ENCODE results near the gene TUBB3. TPM values are rescaled to one million over a fixed set of nuclear protein-coding genes. Genes with fewer than 3 reads are reported as not detected.

TUBB3 gene
- total RNA-seq, 1 donor from 2014 or later, result 201 TPM

GRCh38 chr16:89954462-89954861, 31.3 kb downstream of the TUBB3 start:
- no peaks in the 10 kb centered on the region for H3K4me1 Mint-ChIP-seq (ENCODE audit: low read depth)
- no peak for TF ChIP-seq CTCF (IDR thresholded peaks at IDR 0.05; ENCODE audit: unreplicated experiment)
- H3K4me3 Mint-ChIP-seq (ENCODE audit: low read depth), result no peak overlapping the region
- no peaks in the 10 kb centered on the region for H3K9me3 Mint-ChIP-seq (ENCODE audit: low read depth)
- no peak overlapping the region for H3K27ac Mint-ChIP-seq
- H3K36me3 Mint-ChIP-seq (ENCODE audit: insufficient read depth), result peaks cover 8% of the 10 kb centered on the region
- no peaks in the 10 kb centered on the region for H3K27me3 Mint-ChIP-seq
- DNase-seq (ENCODE audit: low spot score, unreplicated experiment), result no peak

- Mint-ChIP-seq H3K36me3 (ENCODE audit: insufficient read depth) (peaks cover 8% of the 10 kb centered on the region), H3K4me3 (ENCODE audit: low read depth) (no peak overlapping the region), H3K9me3 (ENCODE audit: low read depth) (no peaks in the 10 kb centered on the region), H3K4me1 (ENCODE audit: low read depth) (no peaks in the 10 kb centered on the region), H3K27ac (no peak overlapping the region), H3K27me3 (no peaks in the 10 kb centered on the region)
- TF ChIP-seq CTCF (IDR thresholded peaks at IDR 0.05; ENCODE audit: unreplicated experiment), result no peak
- no peak for DNase-seq (ENCODE audit: low spot score, unreplicated experiment)
Observed at GRCh38 chr16:89955001-89955685, 32.0 kb downstream of the TUBB3 start.

GRCh38 chr16:89956505-89957215, 33.5 kb downstream of the TUBB3 start:
- Mint-ChIP-seq H3K9me3 (ENCODE audit: low read depth) (no peaks in the 10 kb centered on the region), H3K36me3 (ENCODE audit: insufficient read depth) (peaks cover 9% of the 10 kb centered on the region), H3K27me3 (no peaks in the 10 kb centered on the region), H3K4me1 (ENCODE audit: low read depth) (no peaks in the 10 kb centered on the region), H3K27ac (no peak overlapping the region), H3K4me3 (ENCODE audit: low read depth) (no peak overlapping the region)
- no peak for DNase-seq (ENCODE audit: low spot score, unreplicated experiment)
- no peak for TF ChIP-seq CTCF (IDR thresholded peaks at IDR 0.05; ENCODE audit: unreplicated experiment)

GRCh38 chr16:89957216-89957785, 34.2 kb downstream of the TUBB3 start:
- H3K4me1 Mint-ChIP-seq (ENCODE audit: low read depth), result no peaks in the 10 kb centered on the region
- no peaks in the 10 kb centered on the region for H3K9me3 Mint-ChIP-seq (ENCODE audit: low read depth)
- no peaks in the 10 kb centered on the region for H3K27me3 Mint-ChIP-seq
- H3K4me3 Mint-ChIP-seq (ENCODE audit: low read depth), result no peak overlapping the region
- no peak for DNase-seq (ENCODE audit: low spot score, unreplicated experiment)
- no peak overlapping the region for H3K27ac Mint-ChIP-seq
- peaks cover 9% of the 10 kb centered on the region for H3K36me3 Mint-ChIP-seq (ENCODE audit: insufficient read depth)
- no peak for TF ChIP-seq CTCF (IDR thresholded peaks at IDR 0.05; ENCODE audit: unreplicated experiment)

- no peaks in the 10 kb centered on the region for H3K9me3 Mint-ChIP-seq (ENCODE audit: low read depth)
- no peak for DNase-seq (ENCODE audit: low spot score, unreplicated experiment)
- peaks cover 9% of the 10 kb centered on the region for H3K36me3 Mint-ChIP-seq (ENCODE audit: insufficient read depth)
- no peak overlapping the region for H3K4me3 Mint-ChIP-seq (ENCODE audit: low read depth)
- H3K4me1 Mint-ChIP-seq (ENCODE audit: low read depth), result no peaks in the 10 kb centered on the region
- no peak for TF ChIP-seq CTCF (IDR thresholded peaks at IDR 0.05; ENCODE audit: unreplicated experiment)
- no peaks in the 10 kb centered on the region for H3K27me3 Mint-ChIP-seq
- H3K27ac Mint-ChIP-seq, result no peak overlapping the region
Observed at GRCh38 chr16:89958068-89958467, 34.9 kb downstream of the TUBB3 start.
